ENCODE data around the gene FAM32A.

FAM32A gene

DNA sequence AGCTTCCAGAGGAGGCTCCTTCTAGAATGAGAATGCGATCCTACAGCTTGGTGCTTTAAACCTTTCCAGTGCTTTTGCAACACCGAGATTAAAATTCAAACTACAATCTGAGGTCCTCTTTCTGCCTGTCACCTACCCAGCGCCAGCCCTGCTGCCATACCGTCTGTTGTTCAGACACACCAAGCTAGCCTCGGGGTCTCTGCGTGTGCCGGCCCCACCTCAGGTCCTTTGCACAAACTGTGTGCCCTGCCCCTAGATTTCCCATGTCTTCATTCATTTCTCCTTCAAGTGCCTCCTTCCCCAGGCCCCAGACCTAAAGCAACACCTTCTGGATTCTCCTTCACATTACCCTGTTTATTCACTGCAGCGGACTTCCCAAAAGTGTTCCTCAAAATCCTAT, 30.7 kb upstream of the FAM32A start:
- H3K36me3 Mint-ChIP-seq (ENCODE audit: insufficient read depth): peaks cover 56% of the 10 kb centered on the region
- H3K9me3 Mint-ChIP-seq: no peaks in the 10 kb centered on the region
- ATAC-seq (replicated peaks; ENCODE audit: extremely low read depth, poor library complexity, severe bottlenecking): no peak

DNA sequence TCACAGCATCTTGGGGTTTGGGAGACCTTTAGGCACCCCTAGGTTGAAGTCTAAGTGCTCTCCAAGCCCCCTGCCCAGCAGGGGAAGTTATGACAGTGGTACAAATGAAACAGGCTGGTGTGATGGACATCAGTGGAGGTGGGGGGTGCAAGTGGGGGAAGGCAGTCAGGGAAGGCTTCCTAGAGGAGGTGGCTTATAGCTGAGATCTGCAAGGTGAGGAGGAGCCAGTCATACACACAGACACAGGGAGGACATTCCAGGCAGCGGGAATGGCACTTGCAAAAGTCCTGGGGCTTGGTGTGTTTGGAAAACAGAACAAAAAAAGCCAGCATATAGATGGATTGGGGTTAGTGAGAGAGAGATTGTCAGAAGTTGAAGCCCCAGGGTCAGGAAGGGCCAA, 30.1 kb upstream of the FAM32A start:
- peaks cover 6% of the 10 kb centered on the region for H3K4me1 Mint-ChIP-seq
- peak overlapping the region; percentile 12 for H3K27ac Mint-ChIP-seq (ENCODE audit: low read depth)
- no peaks in the 10 kb centered on the region for H3K27me3 Mint-ChIP-seq
- DNase-seq (ENCODE audit: low spot score in 2 of 2): no peak
- no peaks in the 10 kb centered on the region for H3K9me3 Mint-ChIP-seq
- ATAC-seq (replicated peaks; ENCODE audit: extremely low read depth, poor library complexity, severe bottlenecking): no peak
- peaks cover 54% of the 10 kb centered on the region for H3K36me3 Mint-ChIP-seq (ENCODE audit: insufficient read depth)
- H3K4me3 Mint-ChIP-seq: no peak overlapping the region

More for the DNA sequence above, 30.7 kb upstream of the FAM32A start:
- Mint-ChIP-seq H3K27ac (ENCODE audit: low read depth) (peak overlapping the region; percentile 12), H3K27me3 (no peaks in the 10 kb centered on the region), H3K4me3 (no peak overlapping the region), H3K4me1 (peaks cover 6% of the 10 kb centered on the region)
- no peak for DNase-seq (ENCODE audit: low spot score in 2 of 2)

DNA sequence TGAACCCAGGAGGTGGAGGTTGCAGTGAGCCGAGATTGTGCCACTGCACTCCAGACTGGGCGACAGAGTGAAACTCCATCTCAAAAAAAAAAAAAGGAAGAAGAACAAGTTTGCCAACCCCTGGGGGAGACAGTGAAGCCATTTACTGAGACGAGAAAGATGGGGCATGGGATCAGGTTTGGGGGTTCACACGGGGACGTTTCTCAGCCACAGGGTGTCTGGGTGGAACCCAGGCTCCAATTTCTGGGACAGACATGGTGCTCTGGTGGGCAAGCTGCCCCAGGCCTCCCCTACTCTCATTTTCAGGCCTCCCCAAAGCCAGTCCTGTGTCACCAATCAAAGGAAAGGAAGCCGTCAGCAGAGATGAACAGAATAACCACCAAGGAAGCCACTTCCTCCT, 28.3 kb upstream of the FAM32A start:
- H3K4me3 Mint-ChIP-seq: no peak overlapping the region
- DNase-seq (ENCODE audit: low spot score in 2 of 2) (no peak), ATAC-seq (replicated peaks; ENCODE audit: extremely low read depth, poor library complexity, severe bottlenecking) (no peak)
- peaks cover 38% of the 10 kb centered on the region for H3K36me3 Mint-ChIP-seq (ENCODE audit: insufficient read depth)
- H3K4me1 Mint-ChIP-seq: peaks cover 6% of the 10 kb centered on the region
- no peak overlapping the region for H3K27ac Mint-ChIP-seq (ENCODE audit: low read depth)
- H3K9me3 Mint-ChIP-seq: no peaks in the 10 kb centered on the region
- H3K27me3 Mint-ChIP-seq: no peaks in the 10 kb centered on the region

DNA sequence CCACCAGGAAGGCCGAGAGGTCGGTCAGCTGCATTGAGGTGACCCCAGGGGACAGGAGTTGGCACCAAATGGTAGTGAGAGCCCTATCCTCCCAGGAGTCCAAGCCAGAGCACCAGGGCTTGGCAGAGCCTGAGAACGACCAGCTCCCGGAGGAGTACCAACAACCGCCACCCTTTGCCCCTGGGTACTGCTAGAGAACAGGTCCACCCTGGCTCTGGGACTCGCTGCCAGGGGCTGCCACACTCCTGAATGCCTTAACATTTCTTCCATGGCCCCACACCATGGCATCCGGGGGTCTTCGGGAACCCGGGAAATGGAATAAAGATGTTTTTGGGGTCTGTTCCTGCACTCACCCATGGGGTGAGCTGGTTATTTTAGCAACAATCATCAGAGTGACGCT, 27.6 kb upstream of the FAM32A start:
- Mint-ChIP-seq H3K36me3 (ENCODE audit: insufficient read depth) (peaks cover 34% of the 10 kb centered on the region), H3K4me1 (peaks cover 6% of the 10 kb centered on the region), H3K4me3 (no peak overlapping the region), H3K27me3 (no peaks in the 10 kb centered on the region), H3K9me3 (no peaks in the 10 kb centered on the region), H3K27ac (ENCODE audit: low read depth) (no peak overlapping the region)
- no peak for ATAC-seq (replicated peaks; ENCODE audit: extremely low read depth, poor library complexity, severe bottlenecking)
- no peak for DNase-seq (ENCODE audit: low spot score in 2 of 2)

DNA sequence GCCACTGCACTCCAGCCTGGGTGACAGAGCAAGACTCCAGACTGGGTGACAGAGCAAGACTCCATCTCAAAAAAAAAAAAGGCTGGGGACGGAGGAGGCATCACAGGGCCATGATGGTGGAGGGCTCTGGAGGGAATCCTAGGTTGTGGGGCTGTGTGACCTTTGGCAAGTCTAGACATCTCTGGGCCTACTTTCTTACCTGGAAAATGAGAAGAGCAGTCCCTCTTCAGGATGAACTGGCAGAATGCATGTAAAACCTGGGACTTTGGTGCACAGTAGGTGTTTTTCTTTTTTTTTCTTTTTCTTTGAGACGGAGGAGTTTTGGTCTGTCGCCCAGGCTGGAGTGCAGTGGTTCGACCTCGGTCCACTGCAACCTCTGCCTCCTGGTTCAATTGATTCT, 25.6 kb upstream of the FAM32A start:
- Mint-ChIP-seq H3K27me3 (no peaks in the 10 kb centered on the region), H3K4me3 (no peak overlapping the region), H3K4me1 (peaks cover 4% of the 10 kb centered on the region), H3K9me3 (no peaks in the 10 kb centered on the region), H3K36me3 (ENCODE audit: insufficient read depth) (peaks cover 27% of the 10 kb centered on the region), H3K27ac (ENCODE audit: low read depth) (no peak overlapping the region)
- no peak for DNase-seq (ENCODE audit: low spot score in 2 of 2)
- ATAC-seq (replicated peaks; ENCODE audit: extremely low read depth, poor library complexity, severe bottlenecking): no peak

DNA sequence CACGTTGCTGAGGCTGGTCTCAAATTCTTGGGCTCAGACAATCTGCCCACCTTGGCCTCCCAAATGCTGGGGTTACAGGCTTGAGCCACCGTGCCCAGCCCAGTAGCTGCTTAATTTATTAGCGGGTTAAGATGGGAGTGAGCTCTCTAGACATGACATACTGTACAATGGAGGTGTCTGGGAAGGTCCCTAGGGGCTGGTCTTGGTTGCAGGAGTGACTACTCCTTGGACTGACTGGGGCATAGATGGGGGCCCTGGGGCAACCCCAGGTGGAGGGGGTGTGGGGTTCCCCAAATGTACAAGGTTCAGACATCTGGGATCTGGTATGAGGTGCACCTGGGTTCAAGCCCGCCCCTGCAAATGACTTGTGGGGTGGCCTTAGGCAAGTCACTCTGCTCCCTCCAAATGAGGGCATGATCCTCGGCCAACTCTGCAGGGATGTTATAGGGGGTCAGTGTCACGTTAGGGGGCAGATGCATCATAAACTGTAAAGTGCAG, 24.7 kb upstream of the FAM32A start:
- no peaks in the 10 kb centered on the region for H3K4me1 Mint-ChIP-seq
- H3K27ac Mint-ChIP-seq (ENCODE audit: low read depth): no peak overlapping the region
- H3K36me3 Mint-ChIP-seq (ENCODE audit: insufficient read depth): peaks cover 20% of the 10 kb centered on the region
- no peaks in the 10 kb centered on the region for H3K9me3 Mint-ChIP-seq
- DNase-seq (ENCODE audit: low spot score in 2 of 2) (no peak), ATAC-seq (replicated peaks; ENCODE audit: extremely low read depth, poor library complexity, severe bottlenecking) (no peak)
- no peaks in the 10 kb centered on the region for H3K27me3 Mint-ChIP-seq
- H3K4me3 Mint-ChIP-seq: no peak overlapping the region

DNA sequence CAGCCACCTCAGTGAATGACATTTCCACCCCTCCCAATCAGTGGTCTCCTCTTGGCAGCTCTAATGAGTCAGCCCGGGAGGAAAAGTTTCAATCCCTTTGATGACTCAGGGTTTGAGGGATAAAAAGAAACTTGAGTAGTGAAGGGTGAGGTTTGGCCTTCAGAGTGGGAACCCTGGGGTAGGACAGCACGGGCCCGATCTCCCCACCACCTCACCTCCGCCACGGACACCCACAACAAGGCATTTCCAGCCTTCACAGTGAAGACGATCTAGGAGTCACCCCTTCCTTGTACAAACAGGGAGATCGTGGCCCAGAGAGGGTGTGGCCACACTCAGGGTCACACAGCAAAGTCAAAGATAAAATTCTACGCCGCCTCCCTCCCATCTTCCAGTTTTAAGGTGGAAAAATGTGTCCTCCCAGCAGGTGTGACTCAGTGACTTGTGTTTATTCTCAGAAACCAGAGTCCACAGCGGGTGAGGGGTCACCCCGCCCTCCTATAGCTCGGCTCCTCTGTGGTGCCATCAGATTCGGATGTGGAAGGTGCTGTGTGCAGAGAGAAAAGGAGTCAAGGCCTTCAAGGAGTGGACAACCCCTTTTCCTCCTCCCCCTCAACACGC, 24.2 kb upstream of the FAM32A start:
- no peaks in the 10 kb centered on the region for H3K9me3 Mint-ChIP-seq
- no peak for DNase-seq (ENCODE audit: low spot score in 2 of 2)
- H3K4me1 Mint-ChIP-seq: no peaks in the 10 kb centered on the region
- no peaks in the 10 kb centered on the region for H3K27me3 Mint-ChIP-seq
- ATAC-seq (replicated peaks; ENCODE audit: extremely low read depth, poor library complexity, severe bottlenecking): no peak
- H3K4me3 Mint-ChIP-seq: no peak overlapping the region
- peaks cover 15% of the 10 kb centered on the region for H3K36me3 Mint-ChIP-seq (ENCODE audit: insufficient read depth)
- H3K27ac Mint-ChIP-seq (ENCODE audit: low read depth): no peak overlapping the region

DNA sequence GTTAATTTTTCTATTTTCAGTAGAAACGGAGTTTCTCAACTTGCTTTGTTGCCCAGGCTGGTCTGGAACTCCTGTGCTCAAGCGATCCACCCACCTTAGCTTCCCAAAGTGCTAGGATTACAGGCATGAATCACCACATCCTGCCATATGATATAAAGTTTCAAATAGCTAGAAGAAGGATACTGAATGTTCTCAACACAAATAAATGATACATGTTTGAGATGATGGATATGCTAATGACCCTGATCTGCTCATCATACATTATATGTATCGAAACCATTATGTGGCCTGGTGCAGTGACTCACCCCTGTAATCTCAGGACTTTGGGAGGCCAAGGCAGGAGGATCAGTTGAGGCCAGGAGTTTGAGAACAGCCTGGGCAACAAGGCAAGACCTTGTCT, 23.4 kb upstream of the FAM32A start:
- DNase-seq (ENCODE audit: low spot score in 2 of 2) (no peak), ATAC-seq (replicated peaks; ENCODE audit: extremely low read depth, poor library complexity, severe bottlenecking) (no peak)
- Mint-ChIP-seq H3K4me3 (no peak overlapping the region), H3K27ac (ENCODE audit: low read depth) (no peak overlapping the region), H3K9me3 (no peaks in the 10 kb centered on the region), H3K27me3 (no peaks in the 10 kb centered on the region), H3K4me1 (no peaks in the 10 kb centered on the region), H3K36me3 (ENCODE audit: insufficient read depth) (peaks cover 12% of the 10 kb centered on the region)

DNA sequence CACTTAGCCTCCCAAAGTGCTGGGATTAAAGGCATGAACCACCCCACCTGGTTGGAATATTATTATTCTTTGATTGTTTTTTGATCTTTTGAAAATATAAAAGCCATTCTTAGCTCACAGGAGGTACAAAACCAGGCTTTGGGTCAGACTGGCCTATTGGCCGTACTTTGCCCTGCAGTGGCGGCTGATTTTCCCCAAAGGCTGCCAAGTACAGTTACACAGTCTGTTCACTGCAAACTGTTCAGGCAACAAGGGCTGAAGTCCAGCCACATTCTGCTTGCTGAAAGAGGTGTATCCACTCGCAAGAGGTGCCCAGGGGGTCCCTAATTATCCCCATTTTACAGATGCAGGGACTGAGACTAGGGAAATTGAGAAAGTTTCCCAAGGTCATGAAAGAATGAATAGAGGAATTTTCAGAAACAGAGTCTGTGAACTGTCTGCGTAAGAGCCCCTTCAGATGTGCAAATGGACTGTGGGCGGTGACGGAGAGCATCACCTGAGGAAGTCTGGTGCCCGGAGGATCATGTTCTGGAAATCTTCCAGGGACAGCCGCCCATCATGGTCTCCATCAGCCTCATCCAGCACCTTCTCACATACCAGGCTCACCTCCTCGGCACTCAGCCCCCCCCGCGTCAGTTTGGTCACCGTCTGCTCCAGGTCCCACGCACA, 20.9 kb upstream of the FAM32A start:
- no peak overlapping the region for H3K4me3 Mint-ChIP-seq
- peaks cover 1% of the 10 kb centered on the region for H3K36me3 Mint-ChIP-seq (ENCODE audit: insufficient read depth)
- no peak overlapping the region for H3K27ac Mint-ChIP-seq (ENCODE audit: low read depth)
- H3K9me3 Mint-ChIP-seq: no peaks in the 10 kb centered on the region
- ATAC-seq (replicated peaks; ENCODE audit: extremely low read depth, poor library complexity, severe bottlenecking) (no peak), DNase-seq (ENCODE audit: low spot score in 2 of 2) (no peak)
- peaks cover 13% of the 10 kb centered on the region for H3K4me1 Mint-ChIP-seq
- no peaks in the 10 kb centered on the region for H3K27me3 Mint-ChIP-seq

DNA sequence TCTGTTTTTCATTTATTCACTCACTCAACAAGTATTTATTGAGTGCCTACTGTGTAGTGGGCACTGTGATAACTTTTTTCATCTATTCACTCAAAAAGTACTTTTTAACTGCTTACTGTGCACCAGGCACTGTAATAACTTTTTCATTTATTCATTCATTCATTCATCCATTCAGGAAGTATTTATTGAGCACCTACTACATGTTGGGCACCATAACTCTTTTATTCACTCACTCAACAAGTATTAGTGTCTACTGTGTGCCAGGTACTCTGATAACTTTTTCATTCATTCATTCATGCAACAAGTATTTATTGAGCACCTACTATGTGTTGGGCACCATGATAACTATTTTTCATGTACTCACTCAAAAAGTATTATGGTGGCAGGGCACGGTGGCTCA, 18.8 kb upstream of the FAM32A start:
- no peak overlapping the region for H3K4me3 Mint-ChIP-seq
- no peaks in the 10 kb centered on the region for H3K27me3 Mint-ChIP-seq
- ATAC-seq (replicated peaks; ENCODE audit: extremely low read depth, poor library complexity, severe bottlenecking) (no peak), DNase-seq (ENCODE audit: low spot score in 2 of 2) (no peak)
- no peaks in the 10 kb centered on the region for H3K9me3 Mint-ChIP-seq
- H3K36me3 Mint-ChIP-seq (ENCODE audit: insufficient read depth): no peaks in the 10 kb centered on the region
- peaks cover 13% of the 10 kb centered on the region for H3K4me1 Mint-ChIP-seq
- no peak overlapping the region for H3K27ac Mint-ChIP-seq (ENCODE audit: low read depth)

DNA sequence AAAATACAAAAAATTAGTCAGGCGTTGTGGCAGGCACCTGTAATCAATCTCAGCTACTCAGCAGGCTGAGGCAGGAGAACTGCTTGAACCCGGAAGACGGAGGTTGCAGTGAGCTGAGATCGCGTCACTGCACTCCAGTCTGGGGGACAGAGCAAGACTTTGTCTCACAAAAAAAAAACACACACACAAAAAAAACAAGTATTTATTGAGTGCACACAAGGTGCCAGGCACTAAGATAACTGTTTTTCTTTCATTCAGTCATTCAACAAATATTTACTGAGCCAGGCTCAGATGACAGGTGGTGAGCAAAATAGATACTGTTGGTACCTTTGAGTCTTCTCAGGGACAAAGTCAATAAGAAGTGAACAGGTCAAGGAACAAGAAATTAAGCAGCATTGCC, 18.2 kb upstream of the FAM32A start:
- Mint-ChIP-seq H3K36me3 (ENCODE audit: insufficient read depth) (no peaks in the 10 kb centered on the region), H3K27ac (ENCODE audit: low read depth) (no peak overlapping the region), H3K4me3 (no peak overlapping the region), H3K4me1 (peaks cover 13% of the 10 kb centered on the region), H3K27me3 (no peaks in the 10 kb centered on the region), H3K9me3 (no peaks in the 10 kb centered on the region)
- DNase-seq (ENCODE audit: low spot score in 2 of 2): no peak
- no peak for ATAC-seq (replicated peaks; ENCODE audit: extremely low read depth, poor library complexity, severe bottlenecking)

DNA sequence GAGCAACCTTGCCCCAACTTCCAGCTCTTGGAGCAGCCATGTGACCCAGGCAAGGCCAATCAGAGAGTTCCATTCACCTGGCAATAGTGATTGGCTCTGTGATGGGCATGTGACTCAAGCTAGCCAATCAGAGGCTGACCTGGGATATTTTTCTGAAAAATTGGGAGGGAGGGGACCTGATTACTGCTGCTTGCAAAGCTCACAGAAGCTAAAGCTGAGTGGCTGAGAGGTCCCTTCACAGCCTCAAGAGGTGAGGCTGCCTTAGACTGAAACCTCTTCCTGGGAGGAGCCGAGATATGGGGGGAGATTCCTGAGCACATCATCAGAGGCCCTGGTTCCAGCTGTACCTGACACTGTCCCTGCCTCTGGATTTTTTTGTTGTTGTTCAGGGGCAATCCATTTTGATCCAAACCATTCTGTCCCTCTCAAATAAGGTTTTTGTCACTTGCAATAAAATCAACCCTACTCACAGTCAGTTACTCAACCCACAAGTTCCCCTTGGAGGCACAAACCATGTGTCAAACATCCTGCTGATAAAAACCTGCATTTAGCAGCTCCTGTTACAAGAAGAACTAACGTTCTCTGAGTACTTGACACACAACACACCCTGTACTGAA, 16.6 kb upstream of the FAM32A start:
- H3K9me3 Mint-ChIP-seq: no peaks in the 10 kb centered on the region

DNA sequence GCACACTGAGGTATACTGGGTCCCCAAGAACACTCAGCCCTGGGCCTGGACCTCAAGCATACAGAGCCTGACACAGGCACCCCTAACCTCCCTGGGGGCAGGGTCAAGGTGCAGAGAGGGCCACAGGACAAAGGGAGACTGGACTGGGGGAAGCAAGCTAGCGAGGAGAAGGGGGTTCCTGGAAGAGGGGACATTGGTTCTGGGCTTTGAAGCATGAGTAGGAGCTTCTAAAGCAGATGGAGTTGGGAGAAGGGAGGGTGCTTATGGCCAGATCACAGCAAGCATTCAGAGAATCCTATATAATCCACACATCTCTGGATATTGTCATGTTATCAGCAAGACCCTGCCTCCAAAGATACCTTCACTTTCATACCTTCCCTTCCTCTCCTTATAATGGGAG, 15.1 kb upstream of the FAM32A start:
- Mint-ChIP-seq H3K27me3 (no peaks in the 10 kb centered on the region), H3K27ac (ENCODE audit: low read depth) (no peak overlapping the region), H3K4me1 (peaks cover 22% of the 10 kb centered on the region), H3K9me3 (no peaks in the 10 kb centered on the region), H3K4me3 (no peak overlapping the region), H3K36me3 (ENCODE audit: insufficient read depth) (no peaks in the 10 kb centered on the region)
- ATAC-seq (replicated peaks; ENCODE audit: extremely low read depth, poor library complexity, severe bottlenecking) (no peak), DNase-seq (ENCODE audit: low spot score in 2 of 2) (no peak)

More for the DNA sequence above, 16.6 kb upstream of the FAM32A start:
- H3K36me3 Mint-ChIP-seq (ENCODE audit: insufficient read depth): no peaks in the 10 kb centered on the region
- no peak overlapping the region for H3K4me3 Mint-ChIP-seq
- DNase-seq (ENCODE audit: low spot score in 2 of 2) (no peak), ATAC-seq (replicated peaks; ENCODE audit: extremely low read depth, poor library complexity, severe bottlenecking) (peak; percentile 62)
- peaks cover 20% of the 10 kb centered on the region for H3K4me1 Mint-ChIP-seq
- no peaks in the 10 kb centered on the region for H3K27me3 Mint-ChIP-seq
- no peak overlapping the region for H3K27ac Mint-ChIP-seq (ENCODE audit: low read depth)

Data from central memory CD8-positive, alpha-beta T cell (primary cell).